ENCODE measurements around the gene CISD3. TPM values are rescaled to one million over a fixed set of nuclear protein-coding genes. Genes with fewer than 3 reads are reported as not detected.
A peak's percentile ranks its signal among the peaks of the same experiment; 100 is the strongest.

CISD3 gene
- total and polyA plus RNA-seq, 4 donors = 18.3 to 59.0 (median 30.6) TPM

DNA sequence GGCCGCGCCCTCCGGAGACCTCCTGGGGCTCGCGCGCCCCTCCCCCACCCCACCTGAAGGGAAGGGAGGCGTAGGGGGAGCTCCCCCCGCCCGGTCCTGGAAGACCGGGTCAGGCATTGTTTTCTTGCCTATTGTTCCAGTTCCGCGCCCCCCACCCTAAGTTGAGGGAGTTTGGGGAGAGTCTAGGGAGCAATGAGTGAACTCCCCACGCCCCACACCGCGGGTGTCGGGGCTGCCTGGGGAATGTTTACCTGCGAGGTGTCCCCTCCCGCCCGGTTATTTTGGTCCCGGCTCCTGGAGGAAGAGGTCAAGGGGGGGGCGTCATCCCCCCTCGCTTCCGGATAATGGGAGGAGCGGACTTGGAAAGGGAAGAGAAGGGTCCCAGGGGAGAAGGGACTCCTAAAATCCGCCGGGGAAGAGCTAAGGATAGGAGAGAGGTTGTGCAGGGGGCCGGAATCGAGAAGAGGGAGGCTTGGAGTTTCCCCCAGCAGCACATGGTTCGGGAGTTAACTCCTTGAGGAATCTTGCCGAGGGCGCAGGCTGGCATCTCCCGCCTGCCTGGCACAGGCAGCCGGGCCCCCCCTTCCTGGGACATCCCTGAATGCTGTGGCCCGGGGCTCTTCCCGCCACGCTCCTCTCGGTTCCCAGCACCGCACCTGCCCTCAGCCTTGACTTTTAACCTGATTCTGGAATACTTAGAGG, 24.2 kb upstream of the CISD3 start:
- Histone ChIP-seq H3K9me3 (ENCODE audit: control insufficient read depth, low read length) (no peaks in the 10 kb centered on the region), H3K27me3 (ENCODE audit: control insufficient read depth in 1 of 2, insufficient read depth in 2 of 2, low read length in 1 of 2) (no peaks in the 10 kb centered on the region), H3K27ac (ENCODE audit: low read depth in 1 of 2, low read length in 2 of 2) (peak overlapping the region in 1 of 2 donors; percentile 64), H3K36me3 (ENCODE audit: control insufficient read depth in 1 of 2, insufficient read depth in 2 of 2, low read length in 1 of 2) (no peaks in the 10 kb centered on the region), H3K4me3 (ENCODE audit: low read length in 2 of 2) (peak overlapping the region; percentile 85 to 87), H3K4me1 (ENCODE audit: control insufficient read depth in 1 of 2, insufficient read depth in 2 of 2, low read length in 2 of 2) (peaks cover 0 to 3% of the 10 kb centered on the region in 2 donors)
- no peak for ATAC-seq (ENCODE audit: low FRiP score)
- intact Hi-C loops (cut with DNase I) = loop anchor here in 1 of 2 donors (2.0 kb wide), 1 partner anchor 23 kb away; no protein-coding TSS in a partner anchor
- DNase-seq = peak; percentile 71 to 87
- WGBS, 2 donors = 0 to 1% methylated on average over 32 to 38 of the region's 38 CpGs

DNA sequence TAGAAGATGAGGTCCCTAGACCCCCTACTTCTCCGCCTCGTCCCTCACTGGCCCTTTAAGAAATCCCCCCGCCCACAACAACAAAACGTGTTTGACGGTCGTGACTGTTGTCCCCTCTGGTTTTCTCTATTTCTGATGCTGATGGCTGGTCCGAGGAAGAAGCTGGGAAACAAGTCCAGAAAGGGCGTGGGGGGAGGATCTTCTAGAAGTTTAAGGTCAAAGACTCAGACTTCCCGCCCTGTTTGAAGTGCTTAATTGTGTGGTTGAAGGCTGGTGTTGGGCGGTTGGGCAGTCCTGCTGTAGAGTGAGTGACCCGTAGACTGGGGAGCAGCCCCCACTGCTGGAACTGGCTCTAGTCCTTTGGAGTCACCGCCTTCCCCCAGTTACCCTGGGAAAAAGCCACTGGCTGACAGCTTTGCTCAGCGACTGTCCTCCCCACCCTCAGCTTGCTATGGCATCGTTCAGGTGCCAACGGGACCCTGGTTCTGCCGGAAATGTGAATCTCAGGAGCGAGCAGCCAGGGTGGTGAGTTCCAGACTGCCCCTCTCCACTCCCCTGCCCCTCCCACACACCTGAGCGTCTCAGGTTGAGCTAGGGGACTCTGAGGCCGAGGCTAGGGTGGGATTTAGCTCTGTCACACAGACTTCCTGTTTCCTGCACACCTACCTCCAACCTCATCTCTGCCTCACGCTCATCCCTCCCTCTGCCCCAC, 23.5 kb upstream of the CISD3 start:
- H3K4me3 ChIP-seq (ENCODE audit: low read length in 2 of 2) = peak overlapping the region; percentile 85 to 87
- no peak for ATAC-seq (ENCODE audit: low FRiP score)
- peaks cover 0 to 3% of the 10 kb centered on the region in 2 donors for H3K4me1 ChIP-seq (ENCODE audit: control insufficient read depth in 1 of 2, insufficient read depth in 2 of 2, low read length in 2 of 2)
- DNase-seq = no peak
- H3K9me3 ChIP-seq (ENCODE audit: control insufficient read depth, low read length) = no peaks in the 10 kb centered on the region
- H3K27me3 ChIP-seq (ENCODE audit: control insufficient read depth in 1 of 2, insufficient read depth in 2 of 2, low read length in 1 of 2) = no peaks in the 10 kb centered on the region
- H3K36me3 ChIP-seq (ENCODE audit: control insufficient read depth in 1 of 2, insufficient read depth in 2 of 2, low read length in 1 of 2) = no peaks in the 10 kb centered on the region
- intact Hi-C loops (cut with DNase I) = loop anchor here in 1 of 2 donors (2.0 kb wide), 1 partner anchor 22 kb away; no protein-coding TSS in a partner anchor
- WGBS, 2 donors = 15% methylated on average over 20 of the region's 20 CpGs
- peak overlapping the region in 1 of 2 donors; percentile 64 for H3K27ac ChIP-seq (ENCODE audit: low read depth in 1 of 2, low read length in 2 of 2)

DNA sequence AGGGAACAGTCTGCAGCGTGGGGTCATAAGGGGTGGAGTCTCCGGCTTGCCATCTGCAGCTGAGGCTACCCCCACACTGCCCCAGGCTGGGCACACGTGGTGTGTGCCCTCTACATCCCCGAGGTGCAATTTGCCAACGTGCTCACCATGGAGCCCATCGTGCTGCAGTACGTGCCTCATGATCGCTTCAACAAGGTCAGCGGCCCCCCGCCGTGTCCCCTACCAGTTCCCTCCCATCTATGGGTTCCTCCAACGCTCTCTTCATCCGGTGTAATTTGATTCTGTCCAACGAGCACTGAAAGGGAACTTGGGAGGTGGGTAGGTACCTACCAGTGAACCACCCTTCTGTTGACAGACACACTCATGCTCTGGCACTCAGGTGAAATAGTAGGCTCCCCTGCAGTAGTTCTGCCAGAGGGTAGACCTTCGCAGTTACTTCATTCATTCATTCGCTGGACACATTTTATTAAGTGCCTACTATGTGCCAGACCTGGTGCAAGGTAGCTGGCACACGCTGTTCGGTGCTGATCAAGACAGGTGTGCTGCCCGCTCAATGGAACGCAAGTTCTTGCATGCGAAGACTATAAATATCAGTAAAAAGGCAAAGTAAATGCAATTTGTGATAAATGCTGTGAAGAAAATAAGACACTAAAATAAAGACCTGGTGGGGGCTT, 22.3 kb upstream of the CISD3 start:
- WGBS, 2 donors = 77 to 81% methylated on average over 21 of the region's 21 CpGs
- H3K27me3 ChIP-seq (ENCODE audit: control insufficient read depth in 1 of 2, insufficient read depth in 2 of 2, low read length in 1 of 2) = no peaks in the 10 kb centered on the region
- no peak overlapping the region for H3K27ac ChIP-seq (ENCODE audit: low read depth in 1 of 2, low read length in 2 of 2)
- no peak for DNase-seq
- H3K4me1 ChIP-seq (ENCODE audit: control insufficient read depth in 1 of 2, insufficient read depth in 2 of 2, low read length in 2 of 2) = peaks cover 0 to 3% of the 10 kb centered on the region in 2 donors
- no peaks in the 10 kb centered on the region for H3K9me3 ChIP-seq (ENCODE audit: control insufficient read depth, low read length)
- no peak for ATAC-seq (ENCODE audit: low FRiP score)
- no peaks in the 10 kb centered on the region for H3K36me3 ChIP-seq (ENCODE audit: control insufficient read depth in 1 of 2, insufficient read depth in 2 of 2, low read length in 1 of 2)
- intact Hi-C loops (cut with DNase I) = loop anchor here in 1 of 2 donors (2.0 kb wide), 1 partner anchor 21 kb away; no protein-coding TSS in a partner anchor
- H3K4me3 ChIP-seq (ENCODE audit: low read length in 2 of 2) = no peak overlapping the region

- intact Hi-C loops (cut with DNase I) = no loop called here
- Histone ChIP-seq H3K27me3 (ENCODE audit: control insufficient read depth in 1 of 2, insufficient read depth in 2 of 2, low read length in 1 of 2) (no peaks in the 10 kb centered on the region), H3K4me1 (ENCODE audit: control insufficient read depth in 1 of 2, insufficient read depth in 2 of 2, low read length in 2 of 2) (peaks cover 0 to 3% of the 10 kb centered on the region in 2 donors), H3K9me3 (ENCODE audit: control insufficient read depth, low read length) (no peaks in the 10 kb centered on the region), H3K36me3 (ENCODE audit: control insufficient read depth in 1 of 2, insufficient read depth in 2 of 2, low read length in 1 of 2) (no peaks in the 10 kb centered on the region), H3K4me3 (ENCODE audit: low read length in 2 of 2) (no peak overlapping the region), H3K27ac (ENCODE audit: low read depth in 1 of 2, low read length in 2 of 2) (no peak overlapping the region)
- DNase-seq = no peak
- WGBS, 2 donors = 86 to 89% methylated on average over 18 of the region's 18 CpGs
- ATAC-seq (ENCODE audit: low FRiP score) = no peak
Observed at GRCh38 chr17:38709104-38709820, 20.9 kb upstream of the CISD3 start.

DNA sequence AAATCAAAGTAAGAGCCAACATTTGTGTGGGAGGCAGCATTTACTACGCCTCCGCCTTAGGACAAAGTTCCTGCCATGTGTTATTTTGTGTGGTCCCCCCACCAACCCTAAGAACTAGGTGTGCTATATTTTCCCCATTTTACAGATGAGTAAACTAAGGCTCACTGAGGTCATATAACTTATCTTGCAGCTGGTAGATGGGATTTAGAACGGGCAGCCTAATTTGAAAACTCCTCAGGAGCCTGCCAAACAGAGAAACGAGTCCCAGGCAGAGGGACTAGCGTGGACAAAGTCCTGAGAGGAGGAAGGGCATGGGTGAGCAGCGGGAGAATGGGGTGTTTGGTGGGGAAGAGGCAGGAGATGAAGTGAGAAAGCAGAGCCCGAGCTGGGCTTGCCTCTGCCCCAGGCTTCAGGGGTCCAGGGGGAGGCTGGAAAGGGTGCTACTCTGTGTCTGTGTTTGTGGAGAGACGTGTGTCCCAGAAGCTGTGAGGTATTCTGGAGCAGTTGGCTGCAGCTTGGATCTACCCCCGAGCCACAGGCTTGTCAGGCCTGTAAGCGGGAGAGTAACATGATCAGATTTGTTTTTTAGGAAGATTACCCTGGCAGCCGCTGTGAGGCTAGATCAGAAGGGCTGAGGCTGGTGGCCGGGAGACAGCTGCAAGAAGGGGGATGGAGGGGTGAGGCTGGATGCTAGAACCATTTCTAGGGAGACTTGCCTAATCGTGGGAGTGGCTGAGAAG, 20.1 kb upstream of the CISD3 start:
- intact Hi-C loops (cut with DNase I) = no loop called here
- peaks cover 0 to 3% of the 10 kb centered on the region in 2 donors for H3K4me1 ChIP-seq (ENCODE audit: control insufficient read depth in 1 of 2, insufficient read depth in 2 of 2, low read length in 2 of 2)
- no peak for DNase-seq
- H3K27me3 ChIP-seq (ENCODE audit: control insufficient read depth in 1 of 2, insufficient read depth in 2 of 2, low read length in 1 of 2) = no peaks in the 10 kb centered on the region
- no peak overlapping the region for H3K4me3 ChIP-seq (ENCODE audit: low read length in 2 of 2)
- ATAC-seq (ENCODE audit: low FRiP score) = no peak
- no peak overlapping the region for H3K27ac ChIP-seq (ENCODE audit: low read depth in 1 of 2, low read length in 2 of 2)
- 69 to 74% methylated on average over 13 of the region's 13 CpGs for WGBS, 2 donors
- H3K36me3 ChIP-seq (ENCODE audit: control insufficient read depth in 1 of 2, insufficient read depth in 2 of 2, low read length in 1 of 2) = no peaks in the 10 kb centered on the region
- no peaks in the 10 kb centered on the region for H3K9me3 ChIP-seq (ENCODE audit: control insufficient read depth, low read length)

- peaks cover 0 to 4% of the 10 kb centered on the region in 2 donors for H3K36me3 ChIP-seq (ENCODE audit: control insufficient read depth in 1 of 2, insufficient read depth in 2 of 2, low read length in 1 of 2)
- H3K27me3 ChIP-seq (ENCODE audit: control insufficient read depth in 1 of 2, insufficient read depth in 2 of 2, low read length in 1 of 2) = no peaks in the 10 kb centered on the region
- H3K27ac ChIP-seq (ENCODE audit: low read depth in 1 of 2, low read length in 2 of 2) = no peak overlapping the region
- ATAC-seq (ENCODE audit: low FRiP score) (no peak), DNase-seq (no peak)
- intact Hi-C loops (cut with DNase I) = no loop called here
- WGBS, 2 donors = 95 to 96% methylated on average over 3 of the region's 3 CpGs
- peaks cover 0 to 3% of the 10 kb centered on the region in 2 donors for H3K4me1 ChIP-seq (ENCODE audit: control insufficient read depth in 1 of 2, insufficient read depth in 2 of 2, low read length in 2 of 2)
- H3K4me3 ChIP-seq (ENCODE audit: low read length in 2 of 2) = no peak overlapping the region
- H3K9me3 ChIP-seq (ENCODE audit: control insufficient read depth, low read length) = no peaks in the 10 kb centered on the region
Observed at GRCh38 chr17:38710604-38710962, 19.6 kb upstream of the CISD3 start.

GRCh38 chr17:38710985-38711384, 19.2 kb upstream of the CISD3 start:
- WGBS, 2 donors = 83 to 86% methylated on average over 5 of the region's 5 CpGs
- H3K9me3 ChIP-seq (ENCODE audit: control insufficient read depth, low read length) = no peaks in the 10 kb centered on the region
- no peaks in the 10 kb centered on the region for H3K27me3 ChIP-seq (ENCODE audit: control insufficient read depth in 1 of 2, insufficient read depth in 2 of 2, low read length in 1 of 2)
- intact Hi-C loops (cut with DNase I) = no loop called here
- H3K36me3 ChIP-seq (ENCODE audit: control insufficient read depth in 1 of 2, insufficient read depth in 2 of 2, low read length in 1 of 2) = peaks cover 0 to 4% of the 10 kb centered on the region in 2 donors
- no peak for ATAC-seq (ENCODE audit: low FRiP score)
- no peak overlapping the region for H3K4me3 ChIP-seq (ENCODE audit: low read length in 2 of 2)
- no peak overlapping the region for H3K27ac ChIP-seq (ENCODE audit: low read depth in 1 of 2, low read length in 2 of 2)
- DNase-seq = no peak
- peaks cover 0 to 3% of the 10 kb centered on the region in 2 donors for H3K4me1 ChIP-seq (ENCODE audit: control insufficient read depth in 1 of 2, insufficient read depth in 2 of 2, low read length in 2 of 2)
